ENCODE results near the gene MMP24OS. TPM values are rescaled to one million over a fixed set of nuclear protein-coding genes. Genes with fewer than 3 reads are reported as not detected.

The MMP24OS gene
- total RNA-seq, 1 experiment from 2014 or later: 59.6 TPM

DNA sequence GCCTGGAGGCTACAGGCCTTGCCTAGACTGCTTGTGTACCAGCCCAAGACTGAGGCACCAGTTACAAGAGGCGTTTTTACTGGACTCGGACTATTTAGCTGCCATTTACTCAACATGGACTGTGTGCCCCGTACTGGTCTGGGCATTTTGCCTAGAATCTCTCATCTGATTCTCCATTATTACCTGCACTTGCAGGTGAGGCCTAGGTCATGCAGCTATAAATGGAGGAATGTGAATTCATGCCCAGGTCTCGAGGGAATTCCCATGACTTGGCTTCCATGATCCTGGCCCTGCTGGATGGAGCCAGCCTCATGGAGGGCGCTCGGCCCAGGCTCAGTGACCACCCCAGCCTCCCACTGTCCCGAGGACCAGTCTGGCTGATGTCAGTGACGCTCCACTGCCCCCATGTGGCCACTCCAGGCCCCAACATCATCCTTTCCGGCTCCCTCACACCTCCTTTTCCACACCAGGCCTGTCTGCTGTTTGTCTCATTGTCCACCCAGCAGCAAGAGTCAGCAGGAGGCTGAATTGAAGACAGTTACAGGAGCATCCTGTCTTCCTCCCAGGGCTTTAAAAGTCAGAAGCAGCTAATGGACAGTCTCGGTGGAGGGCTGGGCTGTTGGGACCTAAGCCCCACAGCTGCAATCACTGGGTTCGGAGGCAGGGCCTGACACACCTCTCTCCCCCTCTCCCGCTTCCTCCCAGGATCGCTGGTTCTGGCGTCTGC is 8.7 kb downstream of the MMP24OS start:
- H3K27me3 ChIP-seq (ENCODE audit: insufficient read depth, low read length): no peaks in the 10 kb centered on the region
- no peaks in the 10 kb centered on the region for H3K9me2 ChIP-seq (ENCODE audit: insufficient read depth)
- peak; percentile 89 for ATAC-seq
- no peak overlapping the region for H3K9ac ChIP-seq (ENCODE audit: low read length)
- H3K4me2 ChIP-seq (ENCODE audit: low read length): peak overlapping the region; percentile 30; the same call in 1 of the 2 replicates
- no TSS peak for BruUV-seq (replicated peaks)
- H2AFZ ChIP-seq (ENCODE audit: low read depth, low read length, poor library complexity, severe bottlenecking): no peak overlapping the region
- ChIA-PET RAD21 (ENCODE audit: low non-redundant PET in 1 of 2, low total read pairs in 2 of 2, uncharacterized antibody in 2 of 2, unreplicated experiment in 2 of 2) (interaction anchor here in 1 of 2 experiments (0.6 kb wide), 1 partner anchor 619 kb away, joined by 3 read pairs; no protein-coding TSS in a partner anchor), POLR2A (no interaction called here), CTCF (interaction anchor here (0.7 to 2.3 kb wide), 4 partner anchors 122 to 433 kb away, joined by 3 to 27 read pairs (median 6); partner anchors contain the start of gene EDEM2)
- H3K4me3 ChIP-seq (replicated peaks in 1 of 2; ENCODE audit: low read depth in 1 of 2, low read length in 2 of 2): no peak overlapping the region
- H4K20me1 ChIP-seq (ENCODE audit: insufficient read depth): no peaks in the 10 kb centered on the region
- no peak overlapping the region for H3K27ac ChIP-seq (ENCODE audit: low read depth, low read length)
- no peaks in the 10 kb centered on the region for H3K36me3 ChIP-seq (ENCODE audit: control insufficient read depth in 1 of 2, insufficient read depth in 2 of 2, low read length in 2 of 2)
- no peaks in the 10 kb centered on the region for H3K9me3 ChIP-seq (ENCODE audit: control insufficient read depth in 1 of 2, insufficient read depth in 1 of 2, low read depth in 1 of 2, low read length in 2 of 2)
- H3K79me2 ChIP-seq (ENCODE audit: insufficient read depth, low read length): no peaks in the 10 kb centered on the region
- peaks cover 9 to 17% of the 10 kb centered on the region in 2 experiments for H3K4me1 ChIP-seq (ENCODE audit: control insufficient read depth in 1 of 2, insufficient read depth in 2 of 2, low read length in 2 of 2)
- TF ChIP-seq RAD21 (IDR thresholded peaks at IDR 0.05; ENCODE audit: low read depth): peak; percentile 84
- TF ChIP-seq, protein P1, sequence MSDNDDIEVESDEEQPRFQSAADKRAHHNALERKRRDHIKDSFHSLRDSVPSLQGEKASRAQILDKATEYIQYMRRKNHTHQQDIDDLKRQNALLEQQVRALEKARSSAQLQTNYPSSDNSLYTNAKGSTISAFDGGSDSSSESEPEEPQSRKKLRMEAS (IDR thresholded peaks at IDR 0.05): no peak
- TF ChIP-seq, protein P2, sequence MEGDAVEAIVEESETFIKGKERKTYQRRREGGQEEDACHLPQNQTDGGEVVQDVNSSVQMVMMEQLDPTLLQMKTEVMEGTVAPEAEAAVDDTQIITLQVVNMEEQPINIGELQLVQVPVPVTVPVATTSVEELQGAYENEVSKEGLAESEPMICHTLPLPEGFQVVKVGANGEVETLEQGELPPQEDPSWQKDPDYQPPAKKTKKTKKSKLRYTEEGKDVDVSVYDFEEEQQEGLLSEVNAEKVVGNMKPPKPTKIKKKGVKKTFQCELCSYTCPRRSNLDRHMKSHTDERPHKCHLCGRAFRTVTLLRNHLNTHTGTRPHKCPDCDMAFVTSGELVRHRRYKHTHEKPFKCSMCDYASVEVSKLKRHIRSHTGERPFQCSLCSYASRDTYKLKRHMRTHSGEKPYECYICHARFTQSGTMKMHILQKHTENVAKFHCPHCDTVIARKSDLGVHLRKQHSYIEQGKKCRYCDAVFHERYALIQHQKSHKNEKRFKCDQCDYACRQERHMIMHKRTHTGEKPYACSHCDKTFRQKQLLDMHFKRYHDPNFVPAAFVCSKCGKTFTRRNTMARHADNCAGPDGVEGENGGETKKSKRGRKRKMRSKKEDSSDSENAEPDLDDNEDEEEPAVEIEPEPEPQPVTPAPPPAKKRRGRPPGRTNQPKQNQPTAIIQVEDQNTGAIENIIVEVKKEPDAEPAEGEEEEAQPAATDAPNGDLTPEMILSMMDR (IDR thresholded peaks at IDR 0.05 in 2 of 3, conservative IDR thresholded peaks at IDR 0.05 in 1 of 3; ENCODE audit: borderline replicate concordance in 1 of 3, insufficient read depth in 1 of 3, low read depth in 2 of 3, low read length in 2 of 3): peak; percentile 60 to 89 (median 88); a peak in 5 of 6 replicates
- DNase-seq (ENCODE audit: low read depth, low spot score): no peak
- intact Hi-C loops (cut with micrococcal nuclease): loop anchor here (1.0 to 10.0 kb wide), 4 partner anchors 124 to 434 kb away; partner anchors contain the start of genes ACSS2 and GGT7

DNA sequence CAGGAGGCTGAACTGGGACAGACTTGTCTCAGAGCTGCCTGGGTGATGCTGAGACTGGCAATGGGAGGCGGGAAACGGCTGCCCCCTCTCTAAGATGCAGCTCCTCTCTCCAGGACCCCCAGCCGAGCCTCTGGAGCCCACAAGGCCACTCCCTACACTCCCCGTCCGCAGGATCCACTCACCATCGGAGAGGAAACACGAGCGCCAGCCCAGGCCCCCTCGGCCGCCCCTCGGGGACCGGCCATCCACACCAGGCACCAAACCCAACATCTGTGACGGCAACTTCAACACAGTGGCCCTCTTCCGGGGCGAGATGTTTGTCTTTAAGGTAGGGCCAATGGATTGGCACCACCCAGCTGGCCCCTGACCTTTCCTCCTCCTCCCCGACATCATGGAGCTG is 10.8 kb downstream of the MMP24OS start:
- no peak for DNase-seq (ENCODE audit: low read depth, low spot score)
- Histone ChIP-seq H3K79me2 (ENCODE audit: insufficient read depth, low read length) (no peaks in the 10 kb centered on the region), H3K4me3 (replicated peaks in 1 of 2; ENCODE audit: low read depth in 1 of 2, low read length in 2 of 2) (no peak overlapping the region), H3K4me1 (ENCODE audit: control insufficient read depth in 1 of 2, insufficient read depth in 2 of 2, low read length in 2 of 2) (peaks cover 23 to 31% of the 10 kb centered on the region in 2 experiments), H3K9ac (ENCODE audit: low read length) (no peak overlapping the region), H3K27ac (ENCODE audit: low read depth, low read length) (no peak overlapping the region), H3K4me2 (ENCODE audit: low read length) (no peak overlapping the region), H4K20me1 (ENCODE audit: insufficient read depth) (no peaks in the 10 kb centered on the region), H3K9me3 (ENCODE audit: control insufficient read depth in 1 of 2, insufficient read depth in 1 of 2, low read depth in 1 of 2, low read length in 2 of 2) (no peaks in the 10 kb centered on the region), H3K36me3 (ENCODE audit: control insufficient read depth in 1 of 2, insufficient read depth in 2 of 2, low read length in 2 of 2) (no peaks in the 10 kb centered on the region), H3K27me3 (ENCODE audit: insufficient read depth, low read length) (no peaks in the 10 kb centered on the region), H2AFZ (ENCODE audit: low read depth, low read length, poor library complexity, severe bottlenecking) (no peak overlapping the region), H3K9me2 (ENCODE audit: insufficient read depth) (no peaks in the 10 kb centered on the region)
- intact Hi-C loops (cut with micrococcal nuclease): loop anchor here (5.0 to 10.0 kb wide), 2 partner anchors 170 to 392 kb away; partner anchors contain the start of genes ACSS2 and GGT7
- BruUV-seq (replicated peaks): no TSS peak
- CTCF ChIA-PET: interaction anchor here (1.5 kb wide), 1 partner anchor 122 kb away, joined by 3 read pairs; no protein-coding TSS in a partner anchor
- ATAC-seq: no peak
- RAD21 ChIA-PET (ENCODE audit: low non-redundant PET in 1 of 2, low total read pairs in 2 of 2, uncharacterized antibody in 2 of 2, unreplicated experiment in 2 of 2): no interaction called here
- POLR2A ChIA-PET: no interaction called here
- TF ChIP-seq YY1 (IDR thresholded peaks at IDR 0.05; ENCODE audit: extremely low read depth, insufficient replicate concordance, low read depth, low read length) (no peak), FOSL1 (IDR thresholded peaks at IDR 0.05; ENCODE audit: low read depth) (no peak), SRF (IDR thresholded peaks at IDR 0.05; ENCODE audit: low read depth) (no peak), POLR2AphosphoS5 (IDR thresholded peaks at IDR 0.05; ENCODE audit: low read depth, low read length) (no peak), ELF1 (IDR thresholded peaks at IDR 0.05; ENCODE audit: borderline replicate concordance, low read depth) (no peak), SP1 (IDR thresholded peaks at IDR 0.05; ENCODE audit: low read depth) (no peak)
- TF ChIP-seq, protein P3, sequence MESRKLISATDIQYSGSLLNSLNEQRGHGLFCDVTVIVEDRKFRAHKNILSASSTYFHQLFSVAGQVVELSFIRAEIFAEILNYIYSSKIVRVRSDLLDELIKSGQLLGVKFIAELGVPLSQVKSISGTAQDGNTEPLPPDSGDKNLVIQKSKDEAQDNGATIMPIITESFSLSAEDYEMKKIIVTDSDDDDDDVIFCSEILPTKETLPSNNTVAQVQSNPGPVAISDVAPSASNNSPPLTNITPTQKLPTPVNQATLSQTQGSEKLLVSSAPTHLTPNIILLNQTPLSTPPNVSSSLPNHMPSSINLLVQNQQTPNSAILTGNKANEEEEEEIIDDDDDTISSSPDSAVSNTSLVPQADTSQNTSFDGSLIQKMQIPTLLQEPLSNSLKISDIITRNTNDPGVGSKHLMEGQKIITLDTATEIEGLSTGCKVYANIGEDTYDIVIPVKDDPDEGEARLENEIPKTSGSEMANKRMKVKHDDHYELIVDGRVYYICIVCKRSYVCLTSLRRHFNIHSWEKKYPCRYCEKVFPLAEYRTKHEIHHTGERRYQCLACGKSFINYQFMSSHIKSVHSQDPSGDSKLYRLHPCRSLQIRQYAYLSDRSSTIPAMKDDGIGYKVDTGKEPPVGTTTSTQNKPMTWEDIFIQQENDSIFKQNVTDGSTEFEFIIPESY (IDR thresholded peaks at IDR 0.05; ENCODE audit: extremely low read depth, insufficient replicate concordance, low read length): no peak

Measured in HCT116 (cell line).